ENCODE measurements around the gene C1QTNF5.

DNA sequence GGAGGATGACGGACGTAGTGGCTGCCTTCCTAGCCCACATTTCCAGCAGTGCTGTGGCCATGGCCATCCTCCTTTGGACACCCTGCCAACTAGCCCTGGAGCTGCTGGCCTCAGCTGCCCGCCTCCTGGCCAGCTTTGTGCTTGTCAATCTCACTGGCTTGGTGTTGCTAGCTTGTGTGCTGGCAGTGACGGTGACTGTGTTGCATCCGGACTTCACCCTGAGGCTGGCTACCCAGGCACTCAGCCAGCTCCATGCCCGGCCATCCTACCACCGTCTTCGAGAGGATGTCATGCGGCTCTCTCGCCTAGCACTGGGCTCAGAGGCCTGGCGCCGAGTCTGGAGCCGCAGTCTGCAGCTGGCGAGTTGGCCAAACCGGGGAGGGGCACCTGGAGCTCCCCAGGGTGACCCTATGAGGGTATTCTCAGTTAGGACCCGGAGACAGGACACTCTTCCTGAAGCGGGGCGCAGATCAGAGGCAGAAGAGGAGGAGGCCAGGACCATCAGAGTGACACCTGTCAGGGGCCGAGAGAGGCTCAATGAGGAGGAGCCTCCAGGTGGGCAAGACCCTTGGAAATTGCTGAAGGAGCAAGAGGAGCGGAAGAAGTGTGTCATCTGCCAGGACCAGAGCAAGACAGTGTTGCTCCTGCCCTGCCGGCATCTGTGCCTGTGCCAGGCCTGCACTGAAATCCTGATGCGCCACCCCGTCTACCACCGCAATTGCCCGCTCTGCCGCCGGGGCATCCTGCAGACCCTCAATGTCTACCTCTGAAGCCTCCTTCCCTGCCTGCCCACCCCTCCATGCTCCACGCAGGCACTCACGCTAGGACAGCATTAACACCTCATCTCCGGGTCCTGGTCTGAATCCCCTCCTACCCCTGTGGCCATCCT is 4.8 kb downstream of the C1QTNF5 start:
- TF ChIP-seq, protein P1, sequence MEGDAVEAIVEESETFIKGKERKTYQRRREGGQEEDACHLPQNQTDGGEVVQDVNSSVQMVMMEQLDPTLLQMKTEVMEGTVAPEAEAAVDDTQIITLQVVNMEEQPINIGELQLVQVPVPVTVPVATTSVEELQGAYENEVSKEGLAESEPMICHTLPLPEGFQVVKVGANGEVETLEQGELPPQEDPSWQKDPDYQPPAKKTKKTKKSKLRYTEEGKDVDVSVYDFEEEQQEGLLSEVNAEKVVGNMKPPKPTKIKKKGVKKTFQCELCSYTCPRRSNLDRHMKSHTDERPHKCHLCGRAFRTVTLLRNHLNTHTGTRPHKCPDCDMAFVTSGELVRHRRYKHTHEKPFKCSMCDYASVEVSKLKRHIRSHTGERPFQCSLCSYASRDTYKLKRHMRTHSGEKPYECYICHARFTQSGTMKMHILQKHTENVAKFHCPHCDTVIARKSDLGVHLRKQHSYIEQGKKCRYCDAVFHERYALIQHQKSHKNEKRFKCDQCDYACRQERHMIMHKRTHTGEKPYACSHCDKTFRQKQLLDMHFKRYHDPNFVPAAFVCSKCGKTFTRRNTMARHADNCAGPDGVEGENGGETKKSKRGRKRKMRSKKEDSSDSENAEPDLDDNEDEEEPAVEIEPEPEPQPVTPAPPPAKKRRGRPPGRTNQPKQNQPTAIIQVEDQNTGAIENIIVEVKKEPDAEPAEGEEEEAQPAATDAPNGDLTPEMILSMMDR (IDR thresholded peaks at IDR 0.05; ENCODE audit: insufficient read depth, low read length) = no peak
- no peak for TF ChIP-seq POLR2AphosphoS5 (IDR thresholded peaks at IDR 0.05; ENCODE audit: low read depth)
- TF ChIP-seq GABPA (IDR thresholded peaks at IDR 0.05; ENCODE audit: low read depth) = no peak
- TF ChIP-seq, protein P2, sequence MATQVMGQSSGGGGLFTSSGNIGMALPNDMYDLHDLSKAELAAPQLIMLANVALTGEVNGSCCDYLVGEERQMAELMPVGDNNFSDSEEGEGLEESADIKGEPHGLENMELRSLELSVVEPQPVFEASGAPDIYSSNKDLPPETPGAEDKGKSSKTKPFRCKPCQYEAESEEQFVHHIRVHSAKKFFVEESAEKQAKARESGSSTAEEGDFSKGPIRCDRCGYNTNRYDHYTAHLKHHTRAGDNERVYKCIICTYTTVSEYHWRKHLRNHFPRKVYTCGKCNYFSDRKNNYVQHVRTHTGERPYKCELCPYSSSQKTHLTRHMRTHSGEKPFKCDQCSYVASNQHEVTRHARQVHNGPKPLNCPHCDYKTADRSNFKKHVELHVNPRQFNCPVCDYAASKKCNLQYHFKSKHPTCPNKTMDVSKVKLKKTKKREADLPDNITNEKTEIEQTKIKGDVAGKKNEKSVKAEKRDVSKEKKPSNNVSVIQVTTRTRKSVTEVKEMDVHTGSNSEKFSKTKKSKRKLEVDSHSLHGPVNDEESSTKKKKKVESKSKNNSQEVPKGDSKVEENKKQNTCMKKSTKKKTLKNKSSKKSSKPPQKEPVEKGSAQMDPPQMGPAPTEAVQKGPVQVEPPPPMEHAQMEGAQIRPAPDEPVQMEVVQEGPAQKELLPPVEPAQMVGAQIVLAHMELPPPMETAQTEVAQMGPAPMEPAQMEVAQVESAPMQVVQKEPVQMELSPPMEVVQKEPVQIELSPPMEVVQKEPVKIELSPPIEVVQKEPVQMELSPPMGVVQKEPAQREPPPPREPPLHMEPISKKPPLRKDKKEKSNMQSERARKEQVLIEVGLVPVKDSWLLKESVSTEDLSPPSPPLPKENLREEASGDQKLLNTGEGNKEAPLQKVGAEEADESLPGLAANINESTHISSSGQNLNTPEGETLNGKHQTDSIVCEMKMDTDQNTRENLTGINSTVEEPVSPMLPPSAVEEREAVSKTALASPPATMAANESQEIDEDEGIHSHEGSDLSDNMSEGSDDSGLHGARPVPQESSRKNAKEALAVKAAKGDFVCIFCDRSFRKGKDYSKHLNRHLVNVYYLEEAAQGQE (IDR thresholded peaks at IDR 0.05; ENCODE audit: insufficient replicate concordance, low read depth) = no peak
- no peak for TF ChIP-seq SPI1 (IDR thresholded peaks at IDR 0.05; ENCODE audit: borderline replicate concordance, low read depth)

Measured in HL-60 (cell line).